Epithelial cell of esophagus (primary cell): ENCODE measurements around the gene TARM1.
"Not testable (repeated sequence)": the region's sequence is repeated elsewhere in the genome, so short reads cannot be mapped to it uniquely, and the experiment has no call there.

ENCODE experiments used
- DNase-seq: peaks from one replicate; pipeline ENCODE4 v3.0.0; 2010; ENCODE audit warnings: low read depth
- H3K4me3 ChIP-seq: 2 replicates; pipeline ENCODE4 v1.5.1; 2011; ENCODE audit warnings: mild to moderate bottlenecking, low read length, control low read depth
- TF ChIP-seq, protein P1 (sequence below): IDR thresholded peaks from 2 replicates; pipeline ENCODE4 v1.5.1; 2011; ENCODE audit warnings: low read depth, mild to moderate bottlenecking, low read length, control low read depth, inconsistent platforms; ENCODE audit not compliant: insufficient read depth; ENCODE audit errors: missing control alignments

TARM1 gene

DNA sequence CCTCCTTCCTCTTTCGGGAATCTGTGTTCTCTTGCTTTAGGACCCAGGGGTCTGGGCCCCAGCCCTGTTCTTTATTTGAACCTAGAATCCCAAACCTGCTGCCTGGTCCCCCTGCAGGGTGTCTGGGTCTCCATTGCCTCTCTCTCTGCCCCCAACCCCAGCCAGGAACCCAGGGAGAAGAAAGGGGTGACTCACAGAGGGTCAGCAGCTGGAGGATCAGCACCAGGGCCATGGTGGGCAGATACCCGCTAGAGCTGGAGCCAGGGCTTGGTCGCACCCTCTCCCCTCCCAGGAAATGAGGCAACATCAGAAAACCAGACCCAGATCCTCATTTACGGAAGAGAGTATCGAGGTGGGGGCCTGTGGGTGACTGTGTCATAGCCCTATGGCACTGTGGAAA, 19.4 kb upstream of the TARM1 start, which contains the start of gene OSCAR:
TSS of gene OSCAR (minus strand) at position 243 of the 400 bp plus-strand sequence. CDS start at position 232, 11 bp downstream.
- no peak within 1 kb of the TSS for H3K4me3 ChIP-seq
- TF ChIP-seq, protein P1, sequence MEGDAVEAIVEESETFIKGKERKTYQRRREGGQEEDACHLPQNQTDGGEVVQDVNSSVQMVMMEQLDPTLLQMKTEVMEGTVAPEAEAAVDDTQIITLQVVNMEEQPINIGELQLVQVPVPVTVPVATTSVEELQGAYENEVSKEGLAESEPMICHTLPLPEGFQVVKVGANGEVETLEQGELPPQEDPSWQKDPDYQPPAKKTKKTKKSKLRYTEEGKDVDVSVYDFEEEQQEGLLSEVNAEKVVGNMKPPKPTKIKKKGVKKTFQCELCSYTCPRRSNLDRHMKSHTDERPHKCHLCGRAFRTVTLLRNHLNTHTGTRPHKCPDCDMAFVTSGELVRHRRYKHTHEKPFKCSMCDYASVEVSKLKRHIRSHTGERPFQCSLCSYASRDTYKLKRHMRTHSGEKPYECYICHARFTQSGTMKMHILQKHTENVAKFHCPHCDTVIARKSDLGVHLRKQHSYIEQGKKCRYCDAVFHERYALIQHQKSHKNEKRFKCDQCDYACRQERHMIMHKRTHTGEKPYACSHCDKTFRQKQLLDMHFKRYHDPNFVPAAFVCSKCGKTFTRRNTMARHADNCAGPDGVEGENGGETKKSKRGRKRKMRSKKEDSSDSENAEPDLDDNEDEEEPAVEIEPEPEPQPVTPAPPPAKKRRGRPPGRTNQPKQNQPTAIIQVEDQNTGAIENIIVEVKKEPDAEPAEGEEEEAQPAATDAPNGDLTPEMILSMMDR, result no peak
- no peak for DNase-seq

DNA sequence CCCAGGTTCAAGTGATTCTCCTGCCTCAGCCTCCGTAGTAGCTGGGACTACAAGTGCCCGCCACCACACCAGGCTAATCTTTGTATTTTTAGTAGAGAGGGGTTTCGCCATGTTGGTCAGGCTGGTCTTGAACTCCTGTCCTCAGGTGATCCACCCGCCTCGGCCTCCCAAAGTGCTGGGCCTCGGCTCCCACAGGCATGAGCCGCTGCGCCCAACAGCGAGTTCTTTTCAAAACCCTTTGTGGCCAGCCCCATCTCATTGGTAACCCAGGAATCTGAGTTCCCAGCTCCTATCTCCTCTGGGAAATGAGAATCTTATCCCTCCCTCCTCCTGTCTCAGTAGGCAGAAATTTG, 18.7 kb upstream of the TARM1 start:
- not testable (repeated sequence) for H3K4me3 ChIP-seq

DNA sequence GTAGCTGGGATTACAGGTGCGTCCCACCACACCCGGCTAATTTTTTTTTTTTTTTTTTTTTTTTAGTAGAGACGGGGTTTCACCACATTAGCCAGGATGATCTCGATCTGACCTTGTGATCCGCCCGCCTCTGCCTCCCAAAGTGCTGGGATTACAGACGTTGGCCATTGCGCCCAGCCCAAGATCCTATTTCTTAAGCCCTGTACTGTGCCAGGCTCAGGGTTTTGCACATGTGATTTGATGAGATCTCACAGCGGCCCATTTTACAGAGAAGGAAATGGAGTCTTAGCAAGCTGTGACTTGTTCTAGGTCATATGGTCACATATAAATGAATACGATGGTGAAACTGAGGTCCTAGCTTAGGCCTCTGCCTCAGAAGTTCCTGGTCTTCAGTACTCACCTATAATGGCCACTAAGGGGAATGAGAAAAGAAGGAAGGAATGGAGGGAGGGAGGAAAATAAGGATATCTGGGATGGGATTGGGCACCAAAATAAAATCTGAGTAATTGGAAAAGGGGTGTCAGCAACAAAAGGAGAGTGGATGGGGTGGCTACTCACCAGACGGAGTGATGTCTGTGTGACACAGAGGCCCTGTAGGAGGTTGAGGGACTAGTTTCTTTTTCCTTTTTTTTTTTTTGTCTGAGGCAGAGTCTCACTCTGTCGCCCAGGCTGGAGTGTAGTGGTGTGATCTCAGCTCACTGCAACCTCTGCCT, 18.2 kb upstream of the TARM1 start:
- TF ChIP-seq, protein P1, result no peak
- no peak overlapping the region for H3K4me3 ChIP-seq

More for the DNA sequence above, 18.7 kb upstream of the TARM1 start:
- not testable (repeated sequence) for DNase-seq

DNA sequence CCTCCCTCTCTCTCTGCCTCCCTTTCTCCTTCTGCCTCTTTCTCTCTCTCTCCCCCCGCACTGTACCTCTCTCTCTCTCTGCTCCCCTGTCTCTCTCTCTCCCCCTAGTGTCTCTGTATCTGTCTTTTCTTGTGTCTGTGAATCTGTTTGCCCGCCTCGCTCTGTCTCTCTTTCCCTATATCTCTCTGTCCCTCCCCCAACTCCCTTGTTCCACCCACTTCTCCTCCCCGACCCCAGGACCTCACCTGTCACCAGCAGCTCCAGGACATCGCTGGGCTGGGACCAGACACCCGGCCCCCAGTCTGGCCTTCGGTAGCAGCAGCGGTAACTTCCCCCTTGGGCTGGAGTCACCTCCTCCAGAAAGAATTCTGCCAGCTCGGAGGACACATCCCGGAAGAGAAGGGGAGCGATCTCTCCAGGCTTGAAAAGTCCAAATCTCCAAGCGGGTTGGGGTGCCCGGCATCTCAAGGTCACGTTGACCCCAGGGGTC, 15.5 kb upstream of the TARM1 start:
- peak overlapping the region; percentile 30 for H3K4me3 ChIP-seq
- peak; percentile 29 for DNase-seq

More for the DNA sequence above, 18.2 kb upstream of the TARM1 start:
- no peak for DNase-seq

DNA sequence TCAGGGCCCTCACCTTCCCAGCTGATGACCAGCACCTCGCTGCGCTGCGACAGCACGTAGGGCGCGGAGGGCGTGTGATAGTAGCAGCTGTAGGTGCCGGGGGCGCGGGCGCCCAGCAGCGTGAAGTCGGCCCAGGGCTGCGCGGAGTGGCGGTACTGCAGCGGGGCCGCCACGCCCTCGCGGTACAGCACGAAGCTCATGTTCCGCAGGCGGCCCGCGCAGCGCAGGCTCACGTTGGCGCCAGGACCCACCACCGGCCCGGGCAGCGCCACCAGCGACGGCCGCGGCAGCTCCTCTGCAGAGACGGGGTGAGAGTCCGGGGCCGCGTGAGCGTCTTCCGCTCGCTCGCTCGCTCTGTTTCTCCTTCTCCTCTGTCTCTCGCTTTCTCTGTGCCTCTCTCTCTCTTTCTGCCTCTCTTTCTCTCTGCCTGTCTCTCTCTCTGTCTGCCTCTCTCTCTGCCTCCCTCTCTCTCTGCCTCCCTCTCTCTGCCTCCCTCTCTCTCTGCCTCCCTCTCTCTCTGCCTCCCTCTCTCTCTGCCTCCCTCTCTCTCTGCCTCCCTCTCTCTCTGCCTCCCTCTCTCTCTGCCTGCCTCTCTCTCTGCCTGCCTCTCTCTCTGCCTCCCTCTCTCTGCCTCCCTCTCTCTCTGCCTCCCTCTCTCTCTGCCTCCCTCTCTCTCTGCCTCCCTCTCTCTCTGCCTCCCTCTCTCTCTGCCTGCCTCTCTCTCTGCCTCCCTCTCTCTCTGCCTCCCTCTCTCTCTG, 14.9 kb upstream of the TARM1 start:
- DNase-seq, result peak; percentile 50
- peak overlapping the region; percentile 30 for H3K4me3 ChIP-seq

More for the DNA sequence above, 15.5 kb upstream of the TARM1 start:
- TF ChIP-seq, protein P1, result peak; percentile 52

DNA sequence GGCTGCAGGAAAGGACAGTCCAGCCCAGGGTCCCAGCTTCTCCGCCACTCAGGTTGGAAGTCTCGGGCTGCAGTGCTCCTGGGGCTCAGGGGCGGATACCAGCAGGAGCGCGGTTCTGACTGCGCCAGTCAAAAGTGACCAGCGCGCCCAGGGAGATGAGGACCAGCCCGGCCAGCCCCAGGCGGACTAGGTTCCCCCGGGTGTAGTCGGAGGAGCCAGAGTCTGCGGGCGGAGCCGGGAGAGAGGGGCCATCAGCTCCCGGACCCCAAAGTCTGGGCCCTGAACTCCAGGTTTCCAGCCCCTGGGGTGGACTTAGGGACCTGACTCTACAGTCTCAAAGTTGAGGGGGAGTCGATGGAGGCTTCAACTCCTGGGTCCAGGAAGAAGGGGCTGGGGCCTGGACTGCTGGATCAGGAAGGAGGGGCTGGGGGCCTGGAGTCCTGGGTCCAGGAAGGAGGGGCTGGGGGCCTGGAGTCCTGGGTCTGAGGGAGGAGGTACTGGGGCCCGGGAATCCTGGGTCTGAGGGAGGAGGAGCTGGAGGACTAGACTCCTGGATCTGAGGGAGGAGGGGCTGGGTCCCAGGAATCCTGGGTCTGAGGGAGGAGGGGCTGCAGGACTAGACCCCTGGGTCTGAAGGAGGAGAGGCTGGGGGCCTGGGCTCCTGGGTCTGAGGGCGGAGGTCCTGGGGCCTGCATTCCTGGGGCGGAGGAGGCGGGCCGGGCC, 14.1 kb upstream of the TARM1 start:
- H3K4me3 ChIP-seq, result peak overlapping the region; percentile 16

DNA sequence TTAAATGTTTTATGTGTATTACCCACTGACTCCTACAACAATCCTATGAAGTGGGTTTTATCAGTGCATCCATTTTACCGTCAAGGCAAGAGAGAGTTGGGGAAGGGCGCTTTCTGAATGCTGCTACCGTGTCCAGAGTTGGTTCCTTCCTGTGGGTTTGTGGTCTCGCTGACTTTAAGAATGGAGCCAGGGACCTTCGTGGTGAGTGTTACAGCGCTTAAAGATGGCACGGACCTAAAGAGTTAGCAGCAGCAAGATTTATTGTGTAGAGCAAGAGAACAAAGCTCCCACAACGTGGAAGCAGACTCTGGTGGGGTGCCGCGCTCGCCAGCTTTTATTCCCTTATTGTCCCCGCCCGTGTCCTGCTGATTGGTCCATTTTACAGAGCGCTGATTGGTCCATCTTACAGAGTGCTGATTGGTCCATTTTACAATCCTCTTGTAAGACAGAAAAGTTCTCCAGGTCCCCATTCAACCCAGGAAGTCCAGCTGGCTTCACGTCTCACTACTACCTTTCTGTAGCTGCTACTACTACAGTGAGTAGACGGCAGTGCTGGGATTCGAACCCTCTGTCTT, 13.3 kb upstream of the TARM1 start:
- TF ChIP-seq, protein P1, result no peak
- H3K4me3 ChIP-seq, result no peak overlapping the region
- DNase-seq, result no peak

More for the DNA sequence above, 14.1 kb upstream of the TARM1 start:
- DNase-seq, result no peak
- TF ChIP-seq, protein P1, result no peak
